PC-3 (cell line): Measurements from ENCODE around the gene IGDCC3.

Experiments used
- CTCF ChIP-seq: fragments of 300-600 bp; sonication (generic); conservative IDR thresholded peaks from 2 replicates; pipeline ENCODE4 v1.5.1; 2017; ENCODE audit warnings: antibody characterized with exemption, low read depth, mild to moderate bottlenecking, low read length
- EZH2 ChIP-seq: fragments of 300-600 bp; sonication (generic); IDR thresholded peaks from one replicate; pipeline ENCODE4 v1.6.1; 2017; ENCODE audit warnings: antibody characterized with exemption, mild to moderate bottlenecking, low read length; ENCODE audit not compliant: unreplicated experiment

DNA sequence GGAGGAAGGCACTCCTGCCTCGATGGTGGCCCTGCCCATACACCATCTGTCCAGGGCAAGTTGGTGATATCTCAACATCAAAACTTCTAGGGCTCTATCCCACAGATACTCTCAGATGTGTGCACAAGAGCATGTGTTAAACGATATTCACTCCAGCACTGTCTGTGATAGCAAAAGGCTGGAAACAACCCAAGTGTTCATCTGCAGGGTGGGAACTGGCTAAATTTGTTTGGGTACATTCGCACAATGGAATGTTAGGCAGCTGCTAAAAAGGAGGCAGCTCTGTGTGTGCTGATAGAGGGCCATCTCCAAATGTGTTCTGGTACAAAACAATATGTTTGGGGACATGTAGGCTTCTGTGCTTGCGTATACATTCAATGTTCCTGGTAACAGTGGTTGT is 25.2 kb upstream of the IGDCC3 start:
- TF ChIP-seq CTCF (no peak), EZH2 (no peak)
